Astrocyte (in vitro differentiated cells and primary cell): Measurements from ENCODE around the gene RPEL1. TPM values are rescaled to one million over a fixed set of nuclear protein-coding genes. Genes with fewer than 3 reads are reported as not detected.

Source experiments
- DNase-seq: peaks from one replicate; pipeline ENCODE4 v3.0.0-alpha.2; 2010; ENCODE audit warnings: low read depth
- FAIRE-seq: peaks from 2 replicates; lab custom pipeline; 2011; peaks lifted over from hg19 to GRCh38; lab: Jason Lieb, UNC
- H2AFZ ChIP-seq: 2 replicates; pipeline ENCODE4 v1.6.0; 2012; ENCODE audit warnings: low read depth, low read length, inconsistent platforms
- H3K27ac ChIP-seq: 2 replicates; pipeline ENCODE4 v1.5.1; 2011; ENCODE audit warnings: low read depth, low read length, inconsistent platforms
- H3K27me3 ChIP-seq: 2 replicates; pipeline ENCODE4 v1.6.0; 2011; ENCODE audit warnings: low read length, inconsistent platforms; ENCODE audit not compliant: insufficient read depth
- H3K36me3 ChIP-seq: 2 replicates; pipeline ENCODE4 v1.5.1; 2011; ENCODE audit warnings: low read length, inconsistent platforms; ENCODE audit not compliant: insufficient read depth
- H3K4me1 ChIP-seq: 2 replicates; pipeline ENCODE4 v1.5.1; 2011; ENCODE audit warnings: low read length, inconsistent platforms; ENCODE audit not compliant: insufficient read depth
- H3K4me2 ChIP-seq: 2 replicates; pipeline ENCODE4 v1.6.0; 2012; ENCODE audit warnings: low read length, inconsistent platforms
- H3K4me3 ChIP-seq: 2 replicates; pipeline ENCODE4 v1.5.1; 2011; ENCODE audit warnings: low read depth, mild to moderate bottlenecking, low read length, inconsistent platforms; ENCODE audit not compliant: insufficient read depth
- H3K79me2 ChIP-seq: 2 replicates; pipeline ENCODE4 v1.6.0; 2012; ENCODE audit warnings: mild to moderate bottlenecking, low read length, inconsistent platforms; ENCODE audit not compliant: insufficient read depth
- H3K9ac ChIP-seq: 2 replicates; pipeline ENCODE4 v1.6.0; 2012; ENCODE audit warnings: mild to moderate bottlenecking, low read length, inconsistent platforms
- H3K9me3 ChIP-seq: 2 replicates; pipeline ENCODE4 v1.5.1; 2012; ENCODE audit warnings: low read depth, mild to moderate bottlenecking, low read length, inconsistent platforms; ENCODE audit not compliant: insufficient read depth
- H4K20me1 ChIP-seq: 2 replicates; pipeline ENCODE4 v1.6.0; 2012; ENCODE audit warnings: low read length, inconsistent platforms; ENCODE audit not compliant: insufficient read depth
- H3K27ac Mint-ChIP-seq: one replicate; pipeline ENCODE4 v1.8.0; 2021; ENCODE audit warnings: mild to moderate bottlenecking, mixed read lengths; ENCODE audit not compliant: unreplicated experiment
- H3K27me3 Mint-ChIP-seq: one replicate; pipeline ENCODE4 v1.8.0; 2021; ENCODE audit warnings: low read depth, mixed read lengths; ENCODE audit not compliant: unreplicated experiment
- H3K36me3 Mint-ChIP-seq: one replicate; pipeline ENCODE4 v1.8.0; 2021; ENCODE audit warnings: low read depth, mixed read lengths; ENCODE audit not compliant: unreplicated experiment
- H3K4me1 Mint-ChIP-seq: one replicate; pipeline ENCODE4 v1.8.0; 2021; ENCODE audit warnings: low read depth, mixed read lengths; ENCODE audit not compliant: unreplicated experiment
- H3K4me3 Mint-ChIP-seq: one replicate; pipeline ENCODE4 v1.8.0; 2021; ENCODE audit warnings: mild to moderate bottlenecking, moderate library complexity, mixed read lengths; ENCODE audit not compliant: unreplicated experiment
- H3K9me3 Mint-ChIP-seq: one replicate; pipeline ENCODE4 v1.8.0; 2021; ENCODE audit warnings: mild to moderate bottlenecking, mixed read lengths; ENCODE audit not compliant: unreplicated experiment
- EZH2 ChIP-seq: IDR thresholded peaks from 2 replicates; pipeline ENCODE4 v1.6.1; 2012; ENCODE audit warnings: mild to moderate bottlenecking, low read length, inconsistent platforms; ENCODE audit not compliant: insufficient read depth
- total RNA-seq: library from RNA; stranded (reverse); gene quantifications from 2 replicates; pipeline ENCODE4 v1.2.1, GENCODE V29; 2021
- TF ChIP-seq, protein P1 (sequence below): IDR thresholded peaks from 2 replicates; pipeline ENCODE4 v1.5.1; 2011; ENCODE audit warnings: low read depth, mild to moderate bottlenecking, inconsistent platforms, low read length, moderate library complexity; ENCODE audit not compliant: insufficient read depth

The RPEL1 gene
- total RNA-seq, 1 donor from 2014 or later = not detected

DNA sequence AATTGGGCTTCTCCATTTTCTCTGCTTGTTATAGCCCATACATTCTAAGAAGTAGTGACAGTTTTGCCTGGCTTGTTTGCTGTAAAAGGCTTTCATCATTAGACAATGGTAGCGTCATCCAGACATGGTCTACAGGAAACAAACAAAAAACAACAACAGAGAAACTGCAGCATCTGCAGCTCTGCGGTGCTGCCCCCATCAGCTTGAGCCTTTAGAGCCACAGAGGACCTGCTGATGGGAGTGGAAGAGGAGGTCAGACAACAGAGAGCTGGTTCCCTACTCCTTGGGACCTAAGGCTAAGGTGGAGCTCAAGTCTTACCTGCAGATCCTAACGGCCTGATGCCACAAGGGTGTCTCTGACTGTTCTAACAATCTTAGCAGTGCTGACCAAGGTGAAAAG, 34.3 kb downstream of the RPEL1 start:
- Histone ChIP-seq H3K27ac (no peak overlapping the region), H3K79me2 (no peaks in the 10 kb centered on the region), H3K4me3 (no peak overlapping the region), H3K27me3 (peaks cover 53% of the 10 kb centered on the region), H3K36me3 (no peaks in the 10 kb centered on the region), H3K9ac (no peak overlapping the region), H3K4me2 (no peak overlapping the region), H2AFZ (no peak overlapping the region), H4K20me1 (peaks cover 21% of the 10 kb centered on the region), H3K4me1 (peaks cover 9% of the 10 kb centered on the region), H3K9me3 (no peaks in the 10 kb centered on the region)
- Mint-ChIP-seq H3K4me3 (no peak overlapping the region), H3K27me3 (peaks cover 38% of the 10 kb centered on the region), H3K4me1 (peaks cover 5% of the 10 kb centered on the region), H3K27ac (no peak overlapping the region), H3K9me3 (peaks cover 5% of the 10 kb centered on the region), H3K36me3 (no peaks in the 10 kb centered on the region)
- TF ChIP-seq, protein P1, sequence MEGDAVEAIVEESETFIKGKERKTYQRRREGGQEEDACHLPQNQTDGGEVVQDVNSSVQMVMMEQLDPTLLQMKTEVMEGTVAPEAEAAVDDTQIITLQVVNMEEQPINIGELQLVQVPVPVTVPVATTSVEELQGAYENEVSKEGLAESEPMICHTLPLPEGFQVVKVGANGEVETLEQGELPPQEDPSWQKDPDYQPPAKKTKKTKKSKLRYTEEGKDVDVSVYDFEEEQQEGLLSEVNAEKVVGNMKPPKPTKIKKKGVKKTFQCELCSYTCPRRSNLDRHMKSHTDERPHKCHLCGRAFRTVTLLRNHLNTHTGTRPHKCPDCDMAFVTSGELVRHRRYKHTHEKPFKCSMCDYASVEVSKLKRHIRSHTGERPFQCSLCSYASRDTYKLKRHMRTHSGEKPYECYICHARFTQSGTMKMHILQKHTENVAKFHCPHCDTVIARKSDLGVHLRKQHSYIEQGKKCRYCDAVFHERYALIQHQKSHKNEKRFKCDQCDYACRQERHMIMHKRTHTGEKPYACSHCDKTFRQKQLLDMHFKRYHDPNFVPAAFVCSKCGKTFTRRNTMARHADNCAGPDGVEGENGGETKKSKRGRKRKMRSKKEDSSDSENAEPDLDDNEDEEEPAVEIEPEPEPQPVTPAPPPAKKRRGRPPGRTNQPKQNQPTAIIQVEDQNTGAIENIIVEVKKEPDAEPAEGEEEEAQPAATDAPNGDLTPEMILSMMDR = no peak
- TF ChIP-seq EZH2 = no peak
- FAIRE-seq (no peak), DNase-seq (no peak)

DNA sequence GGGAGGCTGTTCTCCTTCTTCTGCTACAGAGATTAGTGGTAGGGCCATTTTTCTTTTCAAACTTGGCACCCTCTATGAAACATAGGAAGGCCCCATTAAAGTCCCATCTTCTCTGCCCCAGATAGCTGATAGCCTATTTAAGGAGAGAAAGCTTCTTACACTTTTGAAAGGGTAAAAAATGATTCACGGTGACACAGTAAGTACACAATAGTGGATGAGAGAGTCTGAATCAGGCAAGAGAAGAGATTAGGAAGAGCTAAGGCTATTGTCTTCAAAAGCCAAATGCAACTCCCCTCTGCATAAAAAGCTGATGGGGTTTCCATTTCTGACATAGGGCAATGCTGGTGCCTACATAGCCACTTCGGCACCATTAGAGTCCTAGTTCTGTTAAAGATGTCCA, 34.8 kb downstream of the RPEL1 start:
- Histone ChIP-seq H3K36me3 (no peaks in the 10 kb centered on the region), H3K27me3 (peaks cover 49% of the 10 kb centered on the region), H3K9me3 (no peaks in the 10 kb centered on the region), H3K9ac (no peak overlapping the region), H4K20me1 (peaks cover 21% of the 10 kb centered on the region), H3K27ac (no peak overlapping the region), H3K4me1 (peaks cover 9% of the 10 kb centered on the region), H3K79me2 (no peaks in the 10 kb centered on the region), H3K4me3 (no peak overlapping the region), H2AFZ (no peak overlapping the region), H3K4me2 (no peak overlapping the region)
- FAIRE-seq = no peak
- Mint-ChIP-seq H3K27me3 (peaks cover 33% of the 10 kb centered on the region), H3K9me3 (peaks cover 5% of the 10 kb centered on the region), H3K27ac (no peak overlapping the region), H3K4me3 (no peak overlapping the region), H3K4me1 (peaks cover 3% of the 10 kb centered on the region), H3K36me3 (no peaks in the 10 kb centered on the region)
- no peak for DNase-seq
- TF ChIP-seq EZH2 = no peak

DNA sequence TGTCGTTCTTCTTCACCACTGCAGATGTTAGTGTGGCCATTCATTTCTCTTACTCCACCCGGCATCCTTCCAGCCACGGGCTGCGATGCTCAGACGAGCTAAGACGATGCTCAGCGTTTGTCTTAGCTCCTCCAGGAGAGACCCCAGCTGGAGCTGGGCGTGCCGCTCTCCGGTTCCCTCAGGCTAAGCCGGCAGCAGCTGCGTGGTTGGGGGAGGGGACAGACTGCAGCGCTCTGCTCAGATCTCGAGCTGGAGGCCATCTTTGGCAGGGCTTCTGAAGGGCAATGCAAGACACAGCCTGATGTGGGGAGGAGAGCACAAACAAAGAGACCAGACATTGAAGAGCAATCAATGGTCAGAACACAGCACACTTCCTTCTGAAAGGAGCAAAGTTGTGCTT, 36.1 kb downstream of the RPEL1 start:
- H3K4me2 ChIP-seq = peak overlapping the region; percentile 60
- H3K36me3 Mint-ChIP-seq = no peaks in the 10 kb centered on the region

More for the DNA sequence above, 36.1 kb downstream of the RPEL1 start:
- no peak for FAIRE-seq
- TF ChIP-seq, protein P1 = no peak
- no peak for TF ChIP-seq EZH2
- no peak overlapping the region for H3K4me3 ChIP-seq
- peaks cover 9% of the 10 kb centered on the region for H3K4me1 ChIP-seq
- DNase-seq = no peak
- H3K9me3 ChIP-seq = no peaks in the 10 kb centered on the region
- H3K9ac ChIP-seq = no peak overlapping the region
- Mint-ChIP-seq H3K4me1 (peaks cover 3% of the 10 kb centered on the region), H3K9me3 (peaks cover 5% of the 10 kb centered on the region), H3K27me3 (peaks cover 23% of the 10 kb centered on the region), H3K4me3 (peak overlapping the region; percentile 58), H3K27ac (peak overlapping the region; percentile 34)
- peaks cover 38% of the 10 kb centered on the region for H3K27me3 ChIP-seq
- no peaks in the 10 kb centered on the region for H3K79me2 ChIP-seq
- no peaks in the 10 kb centered on the region for H3K36me3 ChIP-seq
- H3K27ac ChIP-seq = no peak overlapping the region
- H4K20me1 ChIP-seq = peaks cover 17% of the 10 kb centered on the region
- peak overlapping the region; percentile 11 for H2AFZ ChIP-seq
